D721Med (cell line): Measurements from ENCODE around the gene CCSER2.
"Not testable (repeated sequence)": the region's sequence is repeated elsewhere in the genome, so short reads cannot be mapped to it uniquely, and the experiment has no call there.

Experiments used
- DNase-seq: peaks from one replicate; pipeline ENCODE4 v3.0.0; 2011; ENCODE audit warnings: low spot score; ENCODE audit not compliant: insufficient read length
- FAIRE-seq: peaks from 2 replicates; lab custom pipeline; 2011; peaks lifted over from hg19 to GRCh38; lab: Jason Lieb, UNC
- CTCF ChIP-seq: IDR thresholded peaks from 2 replicates; pipeline ENCODE4 v1.5.1; 2012; ENCODE audit warnings: mild to moderate bottlenecking, control low read depth; ENCODE audit not compliant: insufficient read depth; ENCODE audit errors: missing control alignments

CCSER2 gene

GRCh38 chr10:84340187-84340586 is 11.8 kb downstream of the CCSER2 start:
- TF ChIP-seq CTCF: no peak
- no peak for DNase-seq
- no peak for FAIRE-seq

- FAIRE-seq: no peak
- TF ChIP-seq CTCF: no peak
- DNase-seq: no peak
Measured at GRCh38 chr10:84340632-84341537, 12.5 kb downstream of the CCSER2 start.

- FAIRE-seq: no peak
- TF ChIP-seq CTCF: no peak
- no peak for DNase-seq
Measured at GRCh38 chr10:84341538-84341856, 13.1 kb downstream of the CCSER2 start.

- FAIRE-seq: no peak
- DNase-seq: no peak
- TF ChIP-seq CTCF: no peak
Measured at GRCh38 chr10:84341983-84342382, 13.6 kb downstream of the CCSER2 start.

- TF ChIP-seq CTCF: no peak
- FAIRE-seq (no peak), DNase-seq (no peak)
Measured at GRCh38 chr10:84342584-84342983, 14.2 kb downstream of the CCSER2 start.

- FAIRE-seq (no peak), DNase-seq (no peak)
- TF ChIP-seq CTCF: no peak
Measured at GRCh38 chr10:84343831-84344230, 15.4 kb downstream of the CCSER2 start.

GRCh38 chr10:84344526-84344925 is 16.1 kb downstream of the CCSER2 start:
- no peak for FAIRE-seq
- no peak for DNase-seq
- TF ChIP-seq CTCF: no peak

- FAIRE-seq, DNase-seq: not testable (repeated sequence)
Measured at GRCh38 chr10:84347575-84348002, 19.2 kb downstream of the CCSER2 start.
